H1 (cell line): ENCODE measurements around the gene PLXNB1. TPM values are rescaled to one million over a fixed set of nuclear protein-coding genes. Genes with fewer than 3 reads are reported as not detected.

Source experiments
- polyA plus RNA-seq, 7 experiments: library from polyadenylated mRNA; depleted of rRNA in 3 of 7; stranded (reverse) in 5 of 7; unstranded in 2 of 7; fragments of >200 nt in 5 of 7; fragments of 200-250 nt in 2 of 7; gene quantifications; 1 replicate in 5 of 7; 2 replicates in 1 of 7; 4 replicates in 1 of 7; pipeline versions ENCODE4 v1.2.1 to v1.2.3, GENCODE V29; 2011 to 2013; ENCODE audit warnings: missing spikeins in 2 of 7, mixed read lengths in 2 of 7
- small RNA-seq: library from polyadenylated mRNA; stranded (forward); fragments of <200 nt; extraction: miRNeasy Mini kit (QIAGEN cat#:217004); gene quantifications from one replicate; pipeline ENCODE3, GENCODE V24; 2013; ENCODE audit not compliant: insufficient read depth
- total RNA-seq: library from RNA; stranded (reverse); fragmentation: NEBNext Ultra II Directional; extraction: Animal tissue kit (Norgen Biotek cat#: 25700); gene quantifications from 2 replicates; pipeline ENCODE4 v1.2.1, GENCODE V29; 2021

PLXNB1 gene
- total and polyA plus RNA-seq, 2 of the 8 experiments (the other 6 are each of a cell fraction or from before 2014, with no cell fraction given) = 109 to 114 TPM

Small RNA genes within 50 kb of the gene (small RNA-seq; reads per million reads assigned to genes)
- gene RN7SL321P = not detected

Other genes with a start within 250 kb of the PLXNB1 start
- gene CDC25A, start 241.7 kb downstream of the PLXNB1 start, total RNA-seq = 62.1 and 65.0 TPM in 2 replicates
- gene CDC25A, start 241.7 kb downstream of the PLXNB1 start, polyA plus RNA-seq (2011; rRNA removed) = 20.7 and 22.2 TPM in 2 replicates
- not detected in 2 replicates for gene CAMP, start 206.6 kb downstream of the PLXNB1 start, total RNA-seq
- gene CAMP, start 206.6 kb downstream of the PLXNB1 start, polyA plus RNA-seq (2011; rRNA removed) = not detected in 2 replicates
- gene ZNF589, start 189.0 kb downstream of the PLXNB1 start, total RNA-seq = 106 and 113 TPM in 2 replicates
- gene ZNF589, start 189.0 kb downstream of the PLXNB1 start, polyA plus RNA-seq (2011; rRNA removed) = 64.7 and 65.6 TPM in 2 replicates
- 12.3 and 14.2 TPM in 2 replicates for gene NME6, start 128.7 kb downstream of the PLXNB1 start, total RNA-seq
- 19.3 and 21.5 TPM in 2 replicates for gene NME6, start 128.7 kb downstream of the PLXNB1 start, polyA plus RNA-seq (2011; rRNA removed)
- gene SPINK8, start 96.4 kb downstream of the PLXNB1 start, total RNA-seq = not detected in 2 replicates
- 0.29 TPM in 1 of 2 replicates, not detected in the other for gene SPINK8, start 96.4 kb downstream of the PLXNB1 start, polyA plus RNA-seq (2011; rRNA removed)
- gene FBXW12, start 57.9 kb downstream of the PLXNB1 start, total RNA-seq = 0.35 TPM in 1 of 2 replicates, not detected in the other
- 0.41 and 0.85 TPM in 2 replicates for gene FBXW12, start 57.9 kb downstream of the PLXNB1 start, polyA plus RNA-seq (2011; rRNA removed)
- 20.3 and 21.3 TPM in 2 replicates for gene CCDC51, start 10.0 kb upstream of the PLXNB1 start, total RNA-seq
- gene CCDC51, start 10.0 kb upstream of the PLXNB1 start, polyA plus RNA-seq (2011; rRNA removed) = 19.7 and 21.4 TPM in 2 replicates
- gene TMA7, start 10.2 kb upstream of the PLXNB1 start, total RNA-seq = 305 and 322 TPM in 2 replicates
- gene TMA7, start 10.2 kb upstream of the PLXNB1 start, polyA plus RNA-seq (2011; rRNA removed) = 83.3 and 138 TPM in 2 replicates
- gene ATRIP, start 16.7 kb upstream of the PLXNB1 start, total RNA-seq = 16.7 and 20.2 TPM in 2 replicates
- gene ATRIP, start 16.7 kb upstream of the PLXNB1 start, polyA plus RNA-seq (2011; rRNA removed) = 16.6 and 18.5 TPM in 2 replicates
- 191 and 196 TPM in 2 replicates for gene SHISA5, start 74.1 kb upstream of the PLXNB1 start, total RNA-seq
- gene SHISA5, start 74.1 kb upstream of the PLXNB1 start, polyA plus RNA-seq (2011; rRNA removed) = 315 and 422 TPM in 2 replicates
- gene PFKFB4, start 126.7 kb upstream of the PLXNB1 start, total RNA-seq = 10.7 and 11.3 TPM in 2 replicates
- 20.1 and 20.3 TPM in 2 replicates for gene PFKFB4, start 126.7 kb upstream of the PLXNB1 start, polyA plus RNA-seq (2011; rRNA removed)
- not detected in 2 replicates for gene UCN2, start 133.7 kb upstream of the PLXNB1 start, total RNA-seq
- 0.14 and 0.22 TPM in 2 replicates for gene UCN2, start 133.7 kb upstream of the PLXNB1 start, polyA plus RNA-seq (2011; rRNA removed)
- 7.8 and 10.7 TPM in 2 replicates for gene COL7A1, start 165.2 kb upstream of the PLXNB1 start, total RNA-seq
- gene COL7A1, start 165.2 kb upstream of the PLXNB1 start, polyA plus RNA-seq (2011; rRNA removed) = 13.9 and 15.6 TPM in 2 replicates
- gene UQCRC1, start 179.6 kb upstream of the PLXNB1 start, total RNA-seq = 310 TPM in 2 replicates
- 720 TPM in 2 replicates for gene UQCRC1, start 179.6 kb upstream of the PLXNB1 start, polyA plus RNA-seq (2011; rRNA removed)
- gene TMEM89, start 191.7 kb upstream of the PLXNB1 start, total RNA-seq = not detected in 2 replicates
- gene TMEM89, start 191.7 kb upstream of the PLXNB1 start, polyA plus RNA-seq (2011; rRNA removed) = 0.24 TPM in 1 of 2 replicates, not detected in the other
- 50.4 and 51.2 TPM in 2 replicates for gene SLC26A6, start 205.4 kb upstream of the PLXNB1 start, total RNA-seq
- 58.0 and 97.1 TPM in 2 replicates for gene SLC26A6, start 205.4 kb upstream of the PLXNB1 start, polyA plus RNA-seq (2011; rRNA removed)
- gene CELSR3, start 232.8 kb upstream of the PLXNB1 start, total RNA-seq = 26.7 and 29.5 TPM in 2 replicates
- gene CELSR3, start 232.8 kb upstream of the PLXNB1 start, polyA plus RNA-seq (2011; rRNA removed) = 11.6 and 17.5 TPM in 2 replicates